ENCODE results near the gene ERCC5. TPM values are rescaled to one million over a fixed set of nuclear protein-coding genes. Genes with fewer than 3 reads are reported as not detected.

The ERCC5 gene
- total RNA-seq, 1 donor from 2014 or later = 46.6 TPM

GRCh38 chr13:102805680-102806079 lies 40.2 kb upstream of the ERCC5 start:
- no peaks in the 10 kb centered on the region for H3K27me3 Mint-ChIP-seq (ENCODE audit: low read depth)
- peaks cover 14% of the 10 kb centered on the region for H3K9me3 Mint-ChIP-seq
- H3K4me1 Mint-ChIP-seq = peaks cover 10% of the 10 kb centered on the region
- H3K4me3 Mint-ChIP-seq = no peak overlapping the region
- TF ChIP-seq, protein P1, sequence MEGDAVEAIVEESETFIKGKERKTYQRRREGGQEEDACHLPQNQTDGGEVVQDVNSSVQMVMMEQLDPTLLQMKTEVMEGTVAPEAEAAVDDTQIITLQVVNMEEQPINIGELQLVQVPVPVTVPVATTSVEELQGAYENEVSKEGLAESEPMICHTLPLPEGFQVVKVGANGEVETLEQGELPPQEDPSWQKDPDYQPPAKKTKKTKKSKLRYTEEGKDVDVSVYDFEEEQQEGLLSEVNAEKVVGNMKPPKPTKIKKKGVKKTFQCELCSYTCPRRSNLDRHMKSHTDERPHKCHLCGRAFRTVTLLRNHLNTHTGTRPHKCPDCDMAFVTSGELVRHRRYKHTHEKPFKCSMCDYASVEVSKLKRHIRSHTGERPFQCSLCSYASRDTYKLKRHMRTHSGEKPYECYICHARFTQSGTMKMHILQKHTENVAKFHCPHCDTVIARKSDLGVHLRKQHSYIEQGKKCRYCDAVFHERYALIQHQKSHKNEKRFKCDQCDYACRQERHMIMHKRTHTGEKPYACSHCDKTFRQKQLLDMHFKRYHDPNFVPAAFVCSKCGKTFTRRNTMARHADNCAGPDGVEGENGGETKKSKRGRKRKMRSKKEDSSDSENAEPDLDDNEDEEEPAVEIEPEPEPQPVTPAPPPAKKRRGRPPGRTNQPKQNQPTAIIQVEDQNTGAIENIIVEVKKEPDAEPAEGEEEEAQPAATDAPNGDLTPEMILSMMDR (IDR thresholded peaks at IDR 0.05; ENCODE audit: unreplicated experiment) = no peak
- H3K36me3 Mint-ChIP-seq = peaks cover 33% of the 10 kb centered on the region
- no peak overlapping the region for H3K27ac Mint-ChIP-seq
- no peak for DNase-seq (ENCODE audit: low spot score in 2 of 2, unreplicated experiment in 2 of 2)

DNA sequence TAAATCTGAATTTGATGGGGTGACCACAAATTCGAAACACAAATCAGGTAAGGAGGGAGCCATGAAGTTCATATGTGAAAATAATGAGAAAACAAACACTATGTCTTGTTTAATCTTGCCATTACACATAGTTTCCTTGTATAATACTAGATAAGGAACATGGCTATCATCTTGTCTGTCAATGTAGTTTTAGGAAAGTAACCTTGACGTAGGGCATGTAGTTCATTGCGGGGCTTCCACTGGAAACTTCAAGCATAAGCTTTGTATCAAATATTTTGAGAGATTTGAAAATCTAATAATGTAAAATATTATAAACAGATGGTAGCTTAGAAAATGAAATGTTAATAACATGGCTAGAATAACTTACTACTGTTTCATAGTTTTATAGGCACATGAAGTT lies 38.1 kb upstream of the ERCC5 start:
- TF ChIP-seq, protein P1 (IDR thresholded peaks at IDR 0.05; ENCODE audit: unreplicated experiment) = no peak
- Mint-ChIP-seq H3K27ac (no peak overlapping the region), H3K36me3 (peaks cover 46% of the 10 kb centered on the region), H3K27me3 (ENCODE audit: low read depth) (no peaks in the 10 kb centered on the region), H3K4me3 (no peak overlapping the region), H3K4me1 (peaks cover 10% of the 10 kb centered on the region), H3K9me3 (peaks cover 23% of the 10 kb centered on the region)
- no peak for DNase-seq (ENCODE audit: low spot score in 2 of 2, unreplicated experiment in 2 of 2)

DNA sequence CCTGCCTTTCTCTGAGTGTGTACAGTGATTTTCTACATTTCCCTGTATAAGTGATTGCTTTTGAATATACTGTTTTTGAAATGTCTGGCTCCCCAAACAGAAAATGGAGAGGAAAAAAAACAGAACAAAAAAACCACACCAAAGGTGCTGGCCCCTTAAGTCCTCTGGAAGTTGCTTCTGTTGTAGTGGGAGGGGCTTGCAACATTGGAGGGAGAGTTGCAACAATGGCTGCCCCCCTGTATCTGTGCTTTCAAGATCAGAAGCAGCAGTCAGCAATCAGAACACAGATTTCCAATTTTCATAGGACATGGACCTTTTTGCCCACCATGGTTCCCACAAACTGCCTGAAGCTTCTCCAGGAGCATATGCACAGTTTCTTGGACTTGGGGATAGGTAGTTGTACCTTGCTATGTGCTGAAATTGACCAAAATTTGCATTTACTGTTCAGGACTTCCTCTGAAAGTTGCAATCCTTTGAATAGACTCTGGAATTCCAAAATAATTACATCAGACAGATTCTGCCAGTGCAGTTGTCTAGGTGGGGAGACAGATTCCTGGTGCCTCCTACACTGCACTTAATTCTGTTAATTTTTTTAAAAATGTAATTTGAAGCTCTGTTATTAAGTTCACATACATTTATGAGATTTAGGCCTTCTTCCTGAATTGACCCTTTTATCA lies 33.1 kb upstream of the ERCC5 start:
- Mint-ChIP-seq H3K27ac (peak overlapping the region; percentile 92), H3K27me3 (ENCODE audit: low read depth) (no peaks in the 10 kb centered on the region), H3K4me3 (no peak overlapping the region), H3K9me3 (peaks cover 14% of the 10 kb centered on the region), H3K36me3 (peaks cover 33% of the 10 kb centered on the region), H3K4me1 (peaks cover 40% of the 10 kb centered on the region)
- no peak for DNase-seq (ENCODE audit: low spot score in 2 of 2, unreplicated experiment in 2 of 2)
- TF ChIP-seq, protein P1 (IDR thresholded peaks at IDR 0.05; ENCODE audit: unreplicated experiment) = no peak

DNA sequence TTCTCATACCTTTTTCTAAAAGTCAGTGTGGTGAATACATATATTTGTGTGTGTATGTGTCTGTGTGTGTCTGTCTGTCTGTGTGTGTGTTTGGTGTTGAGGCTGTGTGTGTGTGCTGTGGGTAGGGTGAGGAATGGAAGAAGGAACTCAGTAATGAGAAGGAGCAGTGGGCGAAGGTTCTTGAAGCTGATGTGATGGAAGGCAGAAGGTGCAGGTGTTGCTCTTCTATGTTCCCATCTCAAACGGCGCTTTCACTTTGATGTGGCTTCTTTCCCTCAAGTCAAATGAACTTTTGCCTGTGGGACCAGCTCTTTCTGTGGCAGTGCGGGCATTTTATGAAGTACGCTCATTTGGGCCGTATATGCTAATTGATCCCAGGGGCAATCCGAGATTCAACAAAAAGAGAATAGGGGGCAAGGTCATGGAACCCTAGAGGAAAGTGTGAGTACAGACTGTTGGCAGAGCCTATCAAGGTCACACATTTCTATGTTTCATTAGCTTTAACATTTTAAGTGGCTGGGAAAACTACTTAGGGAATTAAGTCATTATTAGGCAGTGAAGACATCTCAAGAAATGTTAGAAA lies 31.7 kb upstream of the ERCC5 start:
- no peaks in the 10 kb centered on the region for H3K27me3 Mint-ChIP-seq (ENCODE audit: low read depth)
- no peak for DNase-seq (ENCODE audit: low spot score in 2 of 2, unreplicated experiment in 2 of 2)
- H3K36me3 Mint-ChIP-seq = peaks cover 32% of the 10 kb centered on the region
- H3K4me3 Mint-ChIP-seq = no peak overlapping the region
- peak overlapping the region; percentile 68 for H3K27ac Mint-ChIP-seq
- TF ChIP-seq, protein P1 (IDR thresholded peaks at IDR 0.05; ENCODE audit: unreplicated experiment) = no peak
- H3K4me1 Mint-ChIP-seq = peaks cover 47% of the 10 kb centered on the region
- peaks cover 14% of the 10 kb centered on the region for H3K9me3 Mint-ChIP-seq

- Mint-ChIP-seq H3K4me3 (no peak overlapping the region), H3K36me3 (peaks cover 34% of the 10 kb centered on the region), H3K27me3 (ENCODE audit: low read depth) (no peaks in the 10 kb centered on the region), H3K9me3 (peaks cover 14% of the 10 kb centered on the region), H3K4me1 (peaks cover 47% of the 10 kb centered on the region), H3K27ac (no peak overlapping the region)
- DNase-seq (ENCODE audit: low spot score in 2 of 2, unreplicated experiment in 2 of 2) = no peak
- TF ChIP-seq, protein P1 (IDR thresholded peaks at IDR 0.05; ENCODE audit: unreplicated experiment) = no peak
Observed at GRCh38 chr13:102814793-102815192, 31.0 kb upstream of the ERCC5 start.
